Smooth muscle cell (in vitro differentiated cells): ENCODE measurements around the gene PAFAH1B2. TPM values are rescaled to one million over a fixed set of nuclear protein-coding genes. Genes with fewer than 3 reads are reported as not detected.

Experiments
- DNase-seq: peaks from one replicate; lab custom pipeline; 2025; ENCODE audit not compliant: unreplicated experiment; lab: John Stamatoyannopoulos, UW
- H2AFZ ChIP-seq: fragments of 200-600 bp; sonication (generic); 2 replicates; pipeline ENCODE4 v1.6.0; 2016; ENCODE audit warnings: antibody characterized with exemption, low read depth, mild to moderate bottlenecking
- H3F3A ChIP-seq: fragments of 200-600 bp; sonication (generic); 2 replicates; pipeline ENCODE4 v1.6.0; 2017; ENCODE audit warnings: antibody characterized with exemption, low read depth
- H3K27ac ChIP-seq: fragments of 200-600 bp; sonication (generic); 2 replicates; pipeline ENCODE4 v1.5.1; 2016; ENCODE audit warnings: low read depth, mild to moderate bottlenecking
- H3K27me3 ChIP-seq: fragments of 200-600 bp; sonication (generic); 2 replicates; pipeline ENCODE4 v1.6.1; 2016; ENCODE audit warnings: low read depth, mild to moderate bottlenecking
- H3K36me3 ChIP-seq: fragments of 200-600 bp; sonication (generic); 2 replicates; pipeline ENCODE4 v1.5.1; 2016; ENCODE audit warnings: low read depth
- H3K4me1 ChIP-seq: fragments of 200-600 bp; sonication (generic); 2 replicates; pipeline ENCODE4 v1.5.1; 2016; ENCODE audit warnings: low read depth
- H3K4me2 ChIP-seq: fragments of 200-600 bp; sonication (generic); 2 replicates; pipeline ENCODE4 v1.6.0; 2016; ENCODE audit warnings: mild to moderate bottlenecking
- H3K4me3 ChIP-seq: fragments of 200-600 bp; sonication (generic); 2 replicates; pipeline ENCODE4 v1.5.1; 2016; ENCODE audit warnings: mild to moderate bottlenecking
- H3K79me2 ChIP-seq: fragments of 200-600 bp; sonication (generic); 2 replicates; pipeline ENCODE4 v1.6.0; 2016; ENCODE audit warnings: low read depth, mild to moderate bottlenecking
- H3K9ac ChIP-seq: fragments of 200-600 bp; sonication (generic); 2 replicates; pipeline ENCODE4 v1.6.0; 2016; ENCODE audit warnings: low read depth
- H3K9me3 ChIP-seq: fragments of 200-600 bp; sonication (generic); replicated peaks from 2 replicates; pipeline ENCODE4 v1.5.1; 2016; ENCODE audit warnings: low read depth
- H4K20me1 ChIP-seq: fragments of 200-600 bp; sonication (generic); 2 replicates; pipeline ENCODE4 v1.6.0; 2016; ENCODE audit warnings: low read depth
- CTCF ChIP-seq: fragments of 200-600 bp; sonication (generic); IDR thresholded peaks from 2 replicates; pipeline ENCODE4 v1.5.1; 2017; ENCODE audit warnings: borderline replicate concordance, mild to moderate bottlenecking, antibody characterized with exemption; ENCODE audit not compliant: insufficient read depth, poor library complexity, severe bottlenecking
- WGBS: methylation state at CpG from one replicate; pipeline ENCODE4 v1.1.7; 2016; ENCODE audit warnings: low lambda C conversion rate; 5-methylcytosine and 5-hydroxymethylcytosine counted together
- polyA plus RNA-seq: library from polyadenylated mRNA; unstranded; fragments of >200 nt; fragmentation: Nextera tagmentation; extraction: Ambion mirVana; gene quantifications from 2 replicates; pipeline ENCODE4 v1.2.1, GENCODE V29; 2016
- total RNA-seq: library from RNA; depleted of rRNA; stranded (reverse); fragments of >200 nt; gene quantifications from 2 replicates; pipeline ENCODE4 v1.2.3, GENCODE V29; 2014

The PAFAH1B2 gene
- total and polyA plus RNA-seq, 2 experiments from 2014 or later: 30.7 to 146 TPM

- Histone ChIP-seq H3K79me2 (peaks cover 6% of the 10 kb centered on the region), H3F3A (peaks cover 7% of the 10 kb centered on the region), H3K27ac (no peak overlapping the region), H3K4me1 (peaks cover 11% of the 10 kb centered on the region), H2AFZ (no peak overlapping the region), H3K4me2 (no peak overlapping the region), H3K27me3 (no peaks in the 10 kb centered on the region), H3K36me3 (no peaks in the 10 kb centered on the region), H4K20me1 (no peaks in the 10 kb centered on the region), H3K9me3 (no peaks in the 10 kb centered on the region), H3K4me3 (no peak overlapping the region), H3K9ac (no peak overlapping the region)
- DNase-seq: no peak
- no peak for TF ChIP-seq CTCF
- WGBS: 65% methylated on average over 5 of the region's 5 CpGs
Measured at GRCh38 chr11:117194267-117194666, 50.2 kb downstream of the PAFAH1B2 start.

- Histone ChIP-seq H2AFZ (no peak overlapping the region), H3K4me1 (peaks cover 11% of the 10 kb centered on the region), H3K79me2 (peaks cover 15% of the 10 kb centered on the region), H3K9me3 (no peaks in the 10 kb centered on the region), H3K27me3 (no peaks in the 10 kb centered on the region), H3K9ac (no peak overlapping the region), H3F3A (peaks cover 7% of the 10 kb centered on the region), H3K27ac (no peak overlapping the region), H3K4me3 (no peak overlapping the region), H4K20me1 (peaks cover 5% of the 10 kb centered on the region), H3K4me2 (no peak overlapping the region), H3K36me3 (no peaks in the 10 kb centered on the region)
- WGBS: 94% methylated on average over 4 of the region's 4 CpGs
- DNase-seq: no peak
- TF ChIP-seq CTCF: no peak
Measured at GRCh38 chr11:117195258-117195657, 51.2 kb downstream of the PAFAH1B2 start.

- Histone ChIP-seq H2AFZ (no peak overlapping the region), H3K4me1 (peaks cover 16% of the 10 kb centered on the region), H4K20me1 (peaks cover 10% of the 10 kb centered on the region), H3K27me3 (no peaks in the 10 kb centered on the region), H3K9ac (no peak overlapping the region), H3K27ac (no peak overlapping the region), H3F3A (peaks cover 11% of the 10 kb centered on the region), H3K4me2 (no peak overlapping the region), H3K4me3 (no peak overlapping the region), H3K9me3 (no peaks in the 10 kb centered on the region), H3K36me3 (no peaks in the 10 kb centered on the region), H3K79me2 (peaks cover 20% of the 10 kb centered on the region)
- 96% methylated on average over 19 of the region's 19 CpGs for whole genome bisulfite sequencing
- DNase-seq: no peak
- no peak for TF ChIP-seq CTCF
Measured at GRCh38 chr11:117195761-117196160, 51.7 kb downstream of the PAFAH1B2 start.

- 86% methylated on average over 7 of the region's 7 CpGs for WGBS
- H3K4me3 ChIP-seq: no peak overlapping the region
- H3F3A ChIP-seq: peaks cover 22% of the 10 kb centered on the region
- no peaks in the 10 kb centered on the region for H3K27me3 ChIP-seq
- peaks cover 27% of the 10 kb centered on the region for H3K4me1 ChIP-seq
- no peaks in the 10 kb centered on the region for H3K9me3 ChIP-seq
- no peak overlapping the region for H3K9ac ChIP-seq
- DNase-seq: no peak
- H3K27ac ChIP-seq: peak overlapping the region; percentile 79
- peaks cover 23% of the 10 kb centered on the region for H4K20me1 ChIP-seq
- no peak overlapping the region for H2AFZ ChIP-seq
- no peaks in the 10 kb centered on the region for H3K36me3 ChIP-seq
- no peak for TF ChIP-seq CTCF
- H3K4me2 ChIP-seq: no peak overlapping the region
- H3K79me2 ChIP-seq: peaks cover 33% of the 10 kb centered on the region
Measured at GRCh38 chr11:117197006-117197405, 52.9 kb downstream of the PAFAH1B2 start.
